Stimulated activated CD8-positive, alpha-beta memory T cell treated with anti-CD3 and anti-CD28 coated beads, Interleukin-15, amount 100 ng/mL, for 48 hours (primary cell): ENCODE measurements around the gene POLD4.

Experiments used
- DNase-seq, 2 donors: peaks; one replicate each; pipeline ENCODE4 v3.0.0-alpha.2; 2020; ENCODE audit warnings: low read depth in 2 of 2

The POLD4 gene

DNA sequence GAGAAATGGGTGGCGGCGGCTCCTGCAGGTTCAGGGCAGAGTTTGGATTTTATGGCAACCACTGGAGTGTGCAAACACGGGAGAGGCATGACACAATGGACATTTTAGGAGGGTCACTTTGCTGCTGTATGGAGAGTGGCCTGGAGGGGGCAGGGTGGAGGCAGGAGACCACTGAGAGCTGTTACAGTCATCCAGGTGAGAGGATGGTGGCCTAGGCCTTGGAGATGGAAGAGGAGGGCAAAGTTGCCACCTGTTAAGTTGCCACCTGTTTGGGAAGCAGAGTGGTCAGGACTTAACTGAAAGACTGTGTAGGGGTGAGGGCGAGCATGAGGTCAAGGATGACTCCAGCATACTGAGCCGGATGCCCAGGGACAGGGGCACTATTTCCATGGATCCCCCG lies 36.1 kb upstream of the POLD4 start:
- DNase-seq: no peak

DNA sequence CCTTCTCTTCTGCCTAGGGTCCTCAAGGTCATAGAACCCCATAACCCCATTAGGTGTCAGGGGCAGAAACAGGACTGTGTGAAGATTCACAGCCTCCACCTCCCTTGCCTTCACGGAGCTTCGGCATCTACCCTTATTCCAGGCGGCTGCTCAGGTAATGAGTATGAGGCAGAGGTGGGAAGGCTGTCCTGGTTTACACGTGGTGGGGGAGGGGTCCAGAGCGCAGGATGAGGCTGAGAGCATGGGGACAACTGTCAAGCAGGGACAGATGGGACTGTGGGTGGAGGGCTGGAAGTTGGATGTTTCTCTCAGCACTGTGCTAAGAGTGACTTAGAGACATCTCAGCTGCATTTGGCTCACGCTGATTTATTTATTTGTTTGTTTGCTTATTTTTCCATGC lies 34.2 kb upstream of the POLD4 start:
- no peak for DNase-seq

DNA sequence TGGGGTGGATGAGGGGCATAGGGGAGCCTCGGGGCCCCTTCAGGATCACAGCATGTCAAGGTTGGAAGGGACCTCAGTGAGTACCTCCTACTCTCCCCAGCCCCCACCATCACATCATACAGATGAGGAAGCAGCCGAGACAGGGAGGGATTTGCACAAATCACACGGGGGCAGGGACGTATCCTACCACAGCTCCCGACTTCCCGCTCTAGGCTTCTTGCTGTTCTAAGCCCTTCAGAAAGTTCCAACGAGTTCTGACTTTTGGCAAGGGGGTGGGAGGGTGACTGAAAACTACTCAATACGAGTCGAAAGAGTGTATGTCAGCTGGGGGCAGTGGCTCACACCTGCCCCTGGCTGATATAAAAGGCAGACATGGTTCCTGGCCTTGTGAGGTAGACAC lies 33.7 kb upstream of the POLD4 start:
- no peak for DNase-seq

DNA sequence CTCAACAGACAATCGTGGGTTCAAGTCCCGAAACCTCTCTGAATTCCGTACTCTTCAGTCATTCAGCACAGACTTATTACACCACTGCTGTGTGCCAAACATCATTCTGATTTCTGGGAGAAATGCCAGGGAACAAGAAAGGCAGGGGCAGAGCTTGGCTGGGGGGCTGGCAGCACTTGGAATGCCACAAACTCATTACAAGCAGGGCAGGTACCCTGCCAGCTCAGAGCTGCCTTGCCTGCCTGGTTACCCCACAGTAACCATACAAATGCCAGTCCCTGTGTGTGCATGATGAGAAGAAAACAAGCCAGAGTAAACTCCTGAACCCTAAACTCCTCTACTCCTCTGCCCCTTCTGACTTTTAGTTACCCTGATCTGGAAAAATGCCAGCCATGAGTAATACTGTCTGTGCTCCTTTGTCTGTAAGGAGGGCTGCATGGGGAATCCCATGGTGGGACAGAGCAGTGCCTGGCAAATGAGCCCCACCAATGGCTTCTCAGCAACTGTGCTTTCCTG lies 31.6 kb upstream of the POLD4 start:
- DNase-seq: no peak

DNA sequence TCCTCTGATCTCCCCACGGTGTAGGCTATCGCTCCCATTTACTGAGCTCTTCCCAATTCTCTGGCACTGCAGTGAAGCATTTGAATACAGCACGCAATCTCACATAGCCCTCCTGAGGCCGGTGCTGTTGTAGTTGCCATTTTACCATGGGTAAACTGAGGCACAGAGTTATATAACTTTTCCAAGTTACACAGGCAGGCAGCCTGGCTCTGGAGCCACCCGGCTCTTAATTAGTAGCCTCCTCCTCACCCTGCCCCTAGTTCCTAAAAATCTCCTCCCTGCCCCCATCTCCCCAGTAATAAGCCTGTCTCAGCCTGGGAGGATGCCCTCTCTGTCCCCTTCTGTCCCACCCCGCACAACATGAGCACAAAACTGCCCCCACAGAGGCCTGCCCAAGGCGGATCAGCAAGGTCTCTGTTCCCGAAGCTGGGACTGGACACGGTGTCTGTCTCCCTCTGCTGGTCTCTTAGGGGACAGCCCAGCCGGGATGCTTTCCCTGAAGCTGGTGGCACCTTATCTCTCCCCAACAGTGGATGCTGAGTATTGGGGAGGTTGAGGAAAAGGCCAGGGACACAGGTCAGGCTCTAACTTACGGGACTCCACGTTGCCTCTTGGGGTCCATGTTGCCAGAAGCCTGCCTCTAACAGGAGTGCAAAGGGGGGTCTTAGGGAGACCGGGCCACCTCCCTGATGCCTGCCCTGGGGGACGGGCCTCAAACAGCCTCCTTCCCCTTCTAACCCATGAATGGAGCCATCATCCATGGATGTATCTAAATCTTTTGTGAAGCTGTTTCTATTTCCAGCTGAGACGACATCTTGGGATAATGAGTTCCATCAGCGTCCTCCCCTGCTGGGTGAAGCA lies 29.2 kb upstream of the POLD4 start:
- peak; percentile 61 to 71 for DNase-seq

DNA sequence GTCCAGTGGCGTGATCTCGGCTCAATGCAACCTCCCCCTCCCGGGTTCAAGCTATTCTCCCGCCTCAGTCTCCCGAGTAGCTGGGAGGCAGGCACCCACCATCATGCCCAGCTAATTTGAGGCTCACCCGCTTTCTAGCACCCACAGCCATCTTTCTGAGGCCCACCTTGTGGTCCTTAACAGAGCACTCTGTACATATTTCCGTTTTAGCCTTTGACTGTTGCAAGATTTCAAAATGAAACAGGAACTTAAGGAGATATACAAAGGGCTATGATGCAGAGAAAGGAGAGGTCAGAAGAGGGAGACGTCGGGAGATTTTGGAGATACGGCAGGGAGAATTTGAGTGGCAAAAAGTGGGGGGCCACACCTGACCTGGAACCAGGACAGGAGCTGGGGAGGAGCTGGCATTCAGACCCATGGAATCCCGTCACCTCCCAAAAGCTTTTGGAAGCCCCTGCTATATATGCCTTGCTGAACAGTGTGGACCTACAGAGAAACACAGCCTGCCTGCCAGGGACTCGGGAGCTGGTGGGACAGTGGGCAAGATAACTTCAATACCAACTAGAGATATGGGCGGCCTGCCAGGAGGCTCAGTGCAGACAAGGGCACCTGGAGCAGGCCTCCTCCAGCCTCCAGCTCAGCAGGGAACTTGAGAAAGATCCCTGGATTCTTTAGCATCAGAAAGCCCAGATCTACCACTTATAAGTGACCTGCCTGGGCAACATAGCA lies 28.1 kb upstream of the POLD4 start:
- DNase-seq: no peak

DNA sequence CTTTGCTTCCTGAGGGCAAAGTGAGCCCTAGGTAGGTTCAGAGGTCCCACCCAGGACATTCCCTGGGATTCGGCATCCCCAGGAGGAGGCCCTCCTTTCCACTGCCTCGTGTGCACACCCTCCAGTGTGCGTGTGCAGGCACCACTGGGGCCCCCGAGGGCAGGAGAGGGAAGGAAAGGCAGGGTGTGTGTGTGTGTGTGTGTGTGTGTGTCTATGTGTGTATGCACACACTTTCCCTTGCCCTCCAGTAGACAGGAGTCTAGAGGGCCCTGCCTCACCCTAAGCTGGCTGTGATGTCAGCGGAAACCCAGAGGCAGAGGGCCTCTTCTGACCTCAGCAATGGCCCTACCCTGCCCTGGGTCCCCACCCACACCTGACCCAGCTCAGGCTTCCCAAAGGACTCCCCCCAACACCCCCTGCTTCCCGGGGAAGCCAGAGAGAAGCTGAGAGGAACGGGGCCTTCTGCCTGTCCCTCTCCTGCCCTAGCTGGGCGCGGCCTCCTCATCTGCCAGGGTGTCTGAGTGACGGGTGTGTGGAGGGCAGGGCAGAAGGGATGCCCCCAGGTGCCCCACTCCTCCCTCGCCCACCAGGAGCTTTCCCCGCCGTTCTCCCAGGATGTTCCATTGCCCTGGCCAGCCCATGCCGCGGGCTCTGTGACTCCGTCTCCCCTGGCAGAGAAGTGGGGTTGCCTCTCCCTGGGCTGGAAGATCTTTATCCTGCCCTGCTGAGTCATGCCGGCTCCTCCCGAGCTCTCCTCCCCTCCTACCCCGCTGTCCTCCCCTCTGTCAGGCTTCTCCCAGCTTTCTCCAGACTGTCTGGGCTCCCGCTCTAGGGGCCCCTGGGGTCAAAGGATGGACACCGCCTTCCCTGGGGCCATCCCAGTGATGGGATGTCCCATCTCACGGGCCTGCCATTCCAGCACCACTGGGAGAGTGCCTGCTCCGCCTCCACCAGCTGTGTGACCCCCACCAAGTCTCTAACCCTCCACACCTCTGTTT lies 26.0 kb upstream of the POLD4 start:
- no peak for DNase-seq

DNA sequence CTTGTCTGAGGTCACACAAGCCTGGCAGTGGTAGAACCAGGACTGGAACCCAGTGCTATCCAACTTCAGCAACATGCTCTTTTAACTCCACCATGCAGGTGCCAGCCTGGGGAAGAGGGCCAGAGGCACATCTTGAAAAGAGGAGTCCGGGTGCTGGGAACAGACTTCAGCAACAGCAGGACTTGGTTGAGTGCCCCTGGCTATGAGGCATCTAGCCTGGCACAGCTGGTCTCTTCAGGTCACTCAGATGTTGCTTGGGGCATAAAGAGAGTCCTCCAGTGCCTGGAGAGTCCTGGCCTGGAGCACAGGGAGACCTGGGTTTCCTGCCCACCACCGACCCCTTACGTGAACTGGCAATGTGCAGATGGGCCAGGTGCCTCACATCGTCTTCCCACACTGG lies 25.2 kb upstream of the POLD4 start:
- DNase-seq: no peak

DNA sequence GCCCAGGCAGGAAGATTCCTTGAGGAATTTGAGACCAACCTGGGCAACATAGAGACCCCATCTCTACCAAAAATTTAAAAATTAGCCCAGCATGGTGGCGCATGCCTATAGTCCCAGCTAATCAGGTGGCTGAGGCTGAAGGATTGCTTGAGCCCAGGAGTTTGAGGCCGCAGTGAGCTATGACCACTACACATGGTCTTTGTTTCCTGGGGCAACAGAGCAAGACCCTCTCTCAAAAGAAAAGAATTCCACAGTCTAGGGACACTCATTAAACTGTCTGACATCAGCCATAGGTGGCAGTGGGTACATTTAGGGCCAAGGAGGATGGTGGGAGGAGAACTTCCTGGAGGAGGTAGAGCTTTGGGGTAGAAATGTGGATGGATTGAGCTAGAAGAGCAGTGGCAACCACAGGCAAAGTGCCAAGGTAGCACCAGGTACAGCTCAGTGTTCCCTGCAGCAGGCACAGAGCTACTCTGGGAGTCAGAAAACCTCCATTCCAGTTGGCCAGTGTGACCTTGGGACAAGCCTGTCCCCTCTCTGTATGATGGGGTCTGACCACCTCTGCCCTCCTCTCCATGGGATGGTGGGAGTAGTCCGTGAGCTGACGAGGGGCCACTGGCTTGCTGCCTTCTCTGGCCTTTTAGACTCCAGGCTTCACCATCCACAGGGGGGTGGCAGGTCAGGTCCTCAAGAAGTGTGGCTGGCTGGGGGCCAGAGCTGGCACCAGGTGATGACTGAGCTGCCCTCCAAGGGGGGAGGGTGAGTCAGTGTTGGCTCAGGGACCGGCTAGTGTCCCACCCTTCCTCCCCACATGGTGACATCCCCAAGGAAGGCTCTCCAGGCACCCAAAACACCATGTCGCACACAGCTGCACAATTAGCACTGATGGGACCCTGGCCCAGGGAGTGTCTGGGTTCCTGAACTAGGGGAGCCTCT lies 23.8 kb upstream of the POLD4 start:
- DNase-seq: no peak

DNA sequence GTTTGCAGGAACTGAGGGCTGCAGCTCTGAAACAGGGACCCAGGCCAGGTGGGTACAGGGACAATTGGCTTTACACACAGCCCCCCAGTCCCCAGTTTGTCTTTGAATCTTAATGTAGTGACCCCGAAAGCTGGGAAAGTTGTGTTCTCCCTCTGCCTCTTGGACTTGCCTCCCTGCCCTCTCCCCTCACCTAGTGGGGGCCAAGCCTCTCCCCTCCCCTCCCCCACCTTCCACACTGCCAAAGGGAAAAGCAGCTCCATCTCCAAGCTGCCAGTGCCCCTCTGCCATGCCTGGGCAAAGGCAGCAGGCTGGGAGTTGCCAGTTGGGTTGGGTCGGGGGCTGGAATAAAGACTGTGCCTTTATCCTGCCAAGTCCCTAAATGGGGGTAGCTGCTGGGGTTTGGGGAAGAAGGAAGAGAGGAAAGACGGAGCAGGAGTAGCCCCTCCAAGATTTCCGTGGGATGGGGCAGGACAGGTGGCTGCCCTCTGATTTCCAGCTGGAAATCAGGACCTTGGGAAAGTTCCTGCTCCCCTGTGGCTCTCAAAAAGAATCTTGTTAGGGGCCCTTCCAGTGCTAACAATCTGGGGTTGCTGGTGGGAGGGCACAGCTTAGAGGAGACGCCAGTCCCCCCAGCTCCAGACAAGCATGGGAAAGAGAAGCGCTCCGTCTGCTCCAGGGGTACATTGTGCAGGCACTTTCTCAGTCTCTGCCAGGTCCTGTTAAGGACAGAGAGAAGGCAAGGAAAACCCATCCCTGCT lies 22.9 kb upstream of the POLD4 start:
- DNase-seq: no peak

DNA sequence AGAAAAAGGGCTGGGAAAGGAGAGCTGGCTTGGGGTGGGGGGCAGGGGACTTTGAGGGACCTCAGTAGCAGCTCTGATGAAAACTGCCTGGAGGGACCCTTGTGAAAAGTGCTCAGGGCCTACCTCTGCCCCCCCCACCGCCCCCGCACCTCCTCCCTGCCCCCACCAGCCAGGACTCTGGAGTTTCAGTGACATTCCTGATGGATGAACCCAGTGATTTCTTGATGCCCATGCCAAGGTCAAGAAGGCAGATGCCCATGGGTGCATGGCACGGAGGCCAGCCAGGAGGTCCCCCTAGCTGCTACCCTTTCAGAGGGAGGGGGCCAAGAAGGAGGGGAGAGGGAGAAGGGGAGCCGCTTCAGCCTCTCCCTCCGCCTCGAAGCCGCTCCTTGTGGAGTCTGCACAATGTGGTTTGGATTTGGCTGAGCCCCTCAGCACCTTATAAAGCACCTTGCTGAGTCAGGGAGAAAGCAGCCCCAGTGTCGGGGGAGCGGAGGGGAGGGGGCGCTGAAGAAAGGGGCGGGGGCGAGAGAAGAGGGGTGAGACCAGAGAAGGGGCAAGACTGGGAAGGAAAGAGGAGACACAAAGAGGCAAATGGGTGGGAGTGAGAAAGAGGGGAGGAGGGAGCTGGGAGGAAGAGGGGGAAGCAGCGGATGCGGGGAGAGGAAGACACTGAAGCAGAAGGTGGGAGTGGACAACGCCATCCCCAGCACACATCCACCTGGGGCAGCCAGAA lies 22.1 kb upstream of the POLD4 start:
- DNase-seq: no peak

DNA sequence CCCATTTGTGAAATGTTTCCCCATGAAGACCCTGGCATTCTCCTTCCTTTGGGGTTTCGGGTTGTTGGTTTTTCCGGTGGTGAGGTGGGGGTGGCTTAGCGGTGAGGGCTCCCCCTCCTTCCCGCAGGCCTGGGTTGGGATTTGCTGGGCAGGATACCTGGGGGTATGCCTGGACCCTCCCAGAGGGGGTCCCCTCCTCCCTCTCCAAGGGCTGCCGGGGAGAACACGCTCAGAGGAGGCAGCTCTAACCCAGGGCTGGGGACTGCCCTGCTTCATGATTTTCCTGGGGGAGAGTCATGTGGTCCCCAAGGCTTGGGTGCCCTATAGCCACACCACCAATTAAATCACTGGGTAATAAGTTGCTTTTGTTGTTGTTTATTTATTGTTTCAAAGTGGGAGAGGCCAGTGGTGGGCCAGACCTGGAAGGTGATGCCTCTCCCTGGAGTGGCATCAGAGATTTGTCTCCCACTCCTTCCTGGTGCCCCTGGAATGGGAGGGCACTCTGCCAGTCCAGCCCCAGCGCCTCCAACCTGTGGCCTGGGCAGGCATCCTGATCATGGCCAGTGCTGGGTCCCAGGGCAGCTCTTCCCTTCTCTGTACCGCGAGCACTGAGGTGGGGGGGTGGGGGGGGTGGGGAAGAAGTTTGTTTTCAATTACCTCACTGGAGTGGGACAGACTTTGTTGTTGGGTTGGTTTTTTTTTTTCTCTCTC lies 21.4 kb upstream of the POLD4 start:
- no peak for DNase-seq

DNA sequence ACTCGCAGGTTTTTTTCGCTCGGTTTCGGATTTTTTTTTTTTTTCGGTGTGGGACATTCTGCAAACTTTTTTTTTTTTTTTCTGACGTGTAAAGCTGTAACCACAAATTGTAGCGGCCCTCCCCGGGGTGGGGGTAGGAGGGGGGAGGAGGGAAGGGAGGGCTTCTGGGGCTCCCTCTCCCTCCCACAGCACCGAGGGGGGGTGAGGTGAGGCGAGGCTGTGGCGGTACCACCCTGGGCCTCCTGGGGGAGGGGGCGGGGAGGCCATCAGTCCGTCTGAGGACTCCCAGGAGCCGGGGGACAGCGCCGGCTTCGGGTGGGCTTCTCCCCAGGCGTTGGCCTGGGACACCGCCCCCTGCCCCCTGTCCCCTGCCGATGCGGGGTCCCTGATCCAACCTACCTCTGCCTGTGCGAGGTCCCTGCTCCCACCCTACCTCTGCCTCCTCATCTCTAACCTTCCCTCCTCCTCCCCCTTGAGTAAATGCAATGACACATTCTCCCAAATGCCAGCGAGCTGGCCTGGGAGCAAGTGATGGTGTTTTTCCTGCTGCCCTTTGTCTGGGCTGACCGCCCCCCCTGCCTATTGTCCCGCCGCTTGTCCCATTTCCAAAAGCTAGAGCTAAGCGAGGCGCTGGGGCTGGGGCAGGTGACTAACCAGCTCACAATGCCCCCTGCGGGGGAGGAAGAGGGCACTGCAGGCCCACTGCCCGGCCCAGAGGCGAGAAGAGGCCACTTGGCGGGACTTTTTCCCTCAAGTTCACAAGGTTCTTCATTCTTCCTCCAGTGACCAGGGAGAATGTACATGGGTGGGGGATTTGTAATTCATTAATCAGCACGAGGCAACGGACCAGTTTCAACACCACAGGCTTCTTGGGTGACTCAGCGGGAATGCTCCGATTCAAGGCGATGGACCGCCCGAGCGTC lies 20.6 kb upstream of the POLD4 start:
- DNase-seq: peak; percentile 28 to 59

DNA sequence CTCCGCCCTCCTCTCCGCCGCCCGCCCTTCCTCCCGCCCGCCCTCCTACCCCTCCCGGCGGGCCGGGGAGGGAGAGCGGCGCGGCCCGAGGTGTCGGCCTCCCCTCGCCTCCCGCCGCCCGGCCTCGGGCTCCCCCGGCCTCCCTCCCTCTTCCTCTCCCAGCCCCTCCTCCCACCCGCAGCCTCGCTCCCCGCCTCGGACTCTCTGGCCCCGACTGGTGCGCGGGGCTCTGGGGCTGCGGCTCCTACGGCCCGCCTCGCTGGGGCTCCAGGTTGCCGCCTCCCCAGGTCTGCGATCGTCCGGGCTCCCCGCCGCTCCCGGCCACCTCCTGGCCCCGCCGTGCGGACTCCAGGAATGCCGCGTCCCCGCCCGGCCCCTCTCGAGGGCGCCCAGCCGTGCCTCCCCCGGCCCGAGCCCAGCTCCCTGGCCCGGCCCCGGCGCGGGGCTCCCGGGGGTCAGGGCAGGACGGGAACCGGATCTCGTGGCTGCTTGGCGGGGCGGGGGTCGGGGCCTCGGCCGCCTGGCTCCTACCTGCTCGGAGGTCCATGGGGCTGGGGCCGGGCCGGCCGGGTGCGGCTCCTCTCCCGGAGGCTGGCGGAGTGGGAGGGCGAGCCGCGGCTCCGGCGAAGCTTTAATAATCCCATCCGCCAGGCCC lies 19.8 kb upstream of the POLD4 start, which contains the start of gene CLCF1:
Gene CLCF1, minus strand, starts transcription at position 606 of the 655 bp plus-strand sequence. Its CDS starts 59 bp downstream, at position 547.
- no peak for DNase-seq

DNA sequence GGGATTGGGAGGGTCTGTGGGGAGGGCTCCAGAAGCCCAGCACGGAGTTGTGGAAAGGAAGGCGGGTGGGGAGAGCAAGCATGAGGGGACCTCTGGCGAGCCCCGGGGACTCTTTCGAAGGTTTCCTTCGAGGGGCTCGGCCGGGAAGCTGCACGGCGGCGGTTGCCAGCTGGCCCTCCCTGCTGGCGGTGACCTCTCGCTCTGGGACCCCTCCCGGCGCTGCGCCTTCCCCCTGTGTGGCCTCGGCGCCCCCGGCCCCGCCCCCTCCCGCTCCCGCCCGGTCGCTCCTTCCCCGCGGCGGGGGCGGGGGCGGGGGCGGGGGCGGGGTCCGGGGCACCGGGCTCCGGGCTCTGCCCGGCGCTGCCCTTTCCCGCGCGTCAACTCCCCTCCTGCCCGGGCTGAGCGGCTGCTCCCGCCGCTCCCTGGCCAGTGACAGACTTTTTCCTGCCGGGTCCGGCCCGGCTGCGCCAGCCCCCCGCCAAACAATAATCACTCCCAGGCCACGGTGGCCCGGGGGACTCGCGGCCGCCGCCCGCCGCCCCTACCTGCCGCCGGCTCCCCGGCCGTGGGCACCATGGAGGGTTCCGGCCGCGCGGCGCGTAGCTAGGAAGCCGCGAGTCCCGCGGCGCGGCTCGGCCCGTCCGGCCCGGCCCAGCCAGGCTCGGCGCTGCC lies 19.1 kb upstream of the POLD4 start:
- no peak for DNase-seq

DNA sequence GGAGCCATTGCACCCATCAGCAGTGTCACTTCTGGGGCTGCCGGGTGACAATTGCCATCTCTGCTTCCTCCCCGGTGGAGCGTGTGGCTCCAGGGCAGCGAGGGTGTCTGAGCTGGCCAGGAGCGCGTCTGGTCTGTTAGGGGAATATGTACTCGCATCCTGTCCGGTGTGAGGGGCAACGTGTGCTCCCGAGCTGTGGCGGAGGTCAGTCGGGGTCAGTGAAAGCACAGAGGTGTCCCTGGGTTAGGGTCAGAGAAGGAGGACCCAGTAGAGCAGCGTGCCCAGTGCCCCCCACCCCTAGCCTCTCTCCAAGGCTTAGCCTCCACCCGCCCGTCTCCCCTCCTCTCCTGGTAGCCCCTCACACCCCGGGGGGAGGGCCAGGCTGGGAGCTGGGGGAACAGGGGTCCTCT lies 18.6 kb upstream of the POLD4 start:
- DNase-seq: no peak
